Psoas muscle (tissue), 8 donors: ENCODE data around the gene YPEL2. TPM values are rescaled to one million over a fixed set of nuclear protein-coding genes. Genes with fewer than 3 reads are reported as not detected.
A peak's percentile ranks its signal among the peaks of the same experiment; 100 is the strongest.

ENCODE experiments used
- ATAC-seq, 4 donors: fragments of 200-7000 bp; cut with Tn5 transposase; one replicate each; pipeline ENCODE4 v1.9.1; 2020; ENCODE audit warnings: moderate library complexity in 3 of 4, mild to moderate bottlenecking in 2 of 4
- DNase-seq, 2 donors: peaks; one replicate each; pipeline ENCODE4 v3.0.0-alpha.2; 2020
- H3K27ac ChIP-seq: fragments of 200-600 bp; one replicate; pipeline ENCODE4 v1.8.0; 2022
- H3K27me3 ChIP-seq, 3 donors: fragments of 200-600 bp in 1 of 3; one replicate each; pipeline versions ENCODE4 v1.6.1 to v1.8.0; 2013 to 2022; ENCODE audit warnings: low read length in 2 of 3, mild to moderate bottlenecking in 2 of 3, moderate library complexity in 1 of 3; ENCODE audit not compliant: insufficient read depth in 3 of 3
- H3K36me3 ChIP-seq, 2 donors: fragments of 200-600 bp in 1 of 2; one replicate each; pipeline versions ENCODE4 v1.6.1 to v1.8.0; 2013 to 2022; ENCODE audit warnings: low read depth in 1 of 2, mild to moderate bottlenecking in 1 of 2, moderate library complexity in 1 of 2; ENCODE audit not compliant: insufficient read depth in 1 of 2
- H3K4me1 ChIP-seq: fragments of 200-600 bp; one replicate; pipeline ENCODE4 v1.8.0; 2022
- H3K4me3 ChIP-seq: fragments of 200-600 bp; one replicate; pipeline ENCODE4 v1.8.0; 2022; ENCODE audit warnings: mild to moderate bottlenecking
- H3K9me3 ChIP-seq: fragments of 200-600 bp; one replicate; pipeline ENCODE4 v1.8.0; 2022
- WGBS, 3 donors: extraction: QIAGEN DNeasy Blood & Tissue Kit; methylation state at CpG; one replicate each; pipeline versions ENCODE4 v1.1.6 to v1.1.7; 2013; 5-methylcytosine and 5-hydroxymethylcytosine counted together
- intact Hi-C, 2 donors: fragments of 100-400 bp; cut with DNase I; formaldehyde crosslinking; loops; one replicate each; pipeline versions ENCODE4 v1.11.0 to v1.14.2; 2022
- polyA plus RNA-seq, 3 donors: library from polyadenylated mRNA; stranded (reverse); fragments of 200-250 nt; gene quantifications; one replicate each; pipeline ENCODE4 v1.2.3, GENCODE V29; 2013
- total RNA-seq, 4 donors: library from RNA; stranded (reverse); fragmentation: NEBNext Ultra II Directional in 2 of 4; extraction: Animal tissue kit (Norgen Biotek cat#: 25700) in 2 of 4; gene quantifications; one replicate each; pipeline versions ENCODE4 v1.2.1 to v1.2.4, GENCODE V29; 2021 to 2023
- TF ChIP-seq, protein P1 (sequence below): fragments of 200-600 bp; IDR thresholded peaks from one replicate; pipeline ENCODE4 v1.8.0; 2022; ENCODE audit warnings: antibody characterized with exemption
- donor health status: healthy with polysubstance abuse.
- donor health status: DM: no; HTN: no; CAD: no; lungs with moderate emphysema.
- donor health status: Bipolar disorder and iron deficiency.
- donor health status: healthy.
- donor health status: DM: yes; HTN: yes; CAD: no.
- donor health status: DM: no; HTN: no; CAD: no.
- donor health status: DM: no; HTN: no; CAD: no.
- donor health status: DM: yes; HTN: yes; CAD: no.

YPEL2 gene
- total and polyA plus RNA-seq, 7 donors = 1.9 to 47.8 (median 19.9) TPM

DNA sequence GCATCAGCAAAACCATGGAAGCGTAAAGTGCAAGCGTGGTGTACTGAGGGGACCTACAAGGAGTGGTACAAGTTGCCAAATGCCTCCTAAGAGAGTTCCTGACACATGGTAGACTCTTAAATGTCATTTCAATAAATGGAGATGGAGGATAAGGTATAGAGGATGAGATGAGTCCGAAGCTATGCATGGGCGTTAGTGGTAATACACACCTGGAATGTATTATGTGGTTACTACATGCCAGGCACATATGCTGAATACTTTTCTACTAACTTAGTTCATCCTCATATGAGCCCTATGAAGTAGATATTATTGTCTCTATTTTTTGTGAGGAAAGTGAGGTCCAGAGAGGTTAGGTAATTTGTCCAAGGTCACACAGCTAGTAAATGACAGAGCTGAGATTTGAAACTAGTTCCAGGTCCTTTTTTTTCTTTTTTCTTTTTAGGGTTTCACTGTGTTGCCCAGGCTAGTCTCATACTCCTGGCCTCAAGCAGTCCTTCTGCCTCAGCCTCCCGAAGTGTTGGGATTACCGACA is 15.5 kb downstream of the YPEL2 start:
- no peaks in the 10 kb centered on the region for H3K9me3 ChIP-seq

DNA sequence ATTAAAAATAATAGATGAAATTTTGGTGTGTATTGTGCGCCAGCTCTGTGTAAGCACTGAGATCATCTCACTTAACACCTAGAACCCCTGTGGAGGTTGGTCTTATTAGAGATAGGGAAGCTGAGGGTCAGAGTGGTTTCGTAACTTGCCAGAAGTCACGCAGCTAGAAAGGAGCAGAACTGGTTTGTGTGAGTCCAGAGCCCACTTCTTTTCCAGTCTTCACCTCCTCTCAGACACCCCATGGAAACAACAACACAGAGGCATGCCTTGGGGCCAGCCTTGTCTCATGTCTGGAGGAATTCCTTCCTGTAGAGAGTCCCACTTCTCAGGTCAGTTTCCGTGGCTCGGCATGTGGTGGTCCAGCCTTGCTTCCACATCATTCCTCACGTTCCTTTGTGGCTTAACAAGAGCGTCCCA is 16.5 kb downstream of the YPEL2 start:
- 63 to 74% (median 65%) methylated on average over 7 of the region's 7 CpGs for WGBS, 3 donors
- Histone ChIP-seq H3K9me3 (no peaks in the 10 kb centered on the region), H3K36me3 (no peaks in the 10 kb centered on the region), H3K27ac (peak overlapping the region; percentile 55), H3K4me1 (peaks cover 80% of the 10 kb centered on the region), H3K4me3 (no peak overlapping the region), H3K27me3 (no peaks in the 10 kb centered on the region)
- DNase-seq = no peak
- TF ChIP-seq, protein P1, sequence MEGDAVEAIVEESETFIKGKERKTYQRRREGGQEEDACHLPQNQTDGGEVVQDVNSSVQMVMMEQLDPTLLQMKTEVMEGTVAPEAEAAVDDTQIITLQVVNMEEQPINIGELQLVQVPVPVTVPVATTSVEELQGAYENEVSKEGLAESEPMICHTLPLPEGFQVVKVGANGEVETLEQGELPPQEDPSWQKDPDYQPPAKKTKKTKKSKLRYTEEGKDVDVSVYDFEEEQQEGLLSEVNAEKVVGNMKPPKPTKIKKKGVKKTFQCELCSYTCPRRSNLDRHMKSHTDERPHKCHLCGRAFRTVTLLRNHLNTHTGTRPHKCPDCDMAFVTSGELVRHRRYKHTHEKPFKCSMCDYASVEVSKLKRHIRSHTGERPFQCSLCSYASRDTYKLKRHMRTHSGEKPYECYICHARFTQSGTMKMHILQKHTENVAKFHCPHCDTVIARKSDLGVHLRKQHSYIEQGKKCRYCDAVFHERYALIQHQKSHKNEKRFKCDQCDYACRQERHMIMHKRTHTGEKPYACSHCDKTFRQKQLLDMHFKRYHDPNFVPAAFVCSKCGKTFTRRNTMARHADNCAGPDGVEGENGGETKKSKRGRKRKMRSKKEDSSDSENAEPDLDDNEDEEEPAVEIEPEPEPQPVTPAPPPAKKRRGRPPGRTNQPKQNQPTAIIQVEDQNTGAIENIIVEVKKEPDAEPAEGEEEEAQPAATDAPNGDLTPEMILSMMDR = no peak
- ATAC-seq = no peak
- intact Hi-C loops = no loop called here

More for the DNA sequence above, 15.5 kb downstream of the YPEL2 start:
- DNase-seq = no peak
- WGBS, 3 donors = 83 to 97% (median 84%) methylated on average over 6 of the region's 6 CpGs
- Histone ChIP-seq H3K4me3 (no peak overlapping the region), H3K36me3 (no peaks in the 10 kb centered on the region), H3K27ac (peak overlapping the region; percentile 55), H3K4me1 (peaks cover 80% of the 10 kb centered on the region), H3K27me3 (no peaks in the 10 kb centered on the region)
- peak in 1 of 4 donors; percentile 8 for ATAC-seq
- intact Hi-C loops = loop anchor here in 1 of 2 donors (1.0 kb wide), 1 partner anchor 36 kb away; no protein-coding TSS in a partner anchor
- TF ChIP-seq, protein P1 = no peak

DNA sequence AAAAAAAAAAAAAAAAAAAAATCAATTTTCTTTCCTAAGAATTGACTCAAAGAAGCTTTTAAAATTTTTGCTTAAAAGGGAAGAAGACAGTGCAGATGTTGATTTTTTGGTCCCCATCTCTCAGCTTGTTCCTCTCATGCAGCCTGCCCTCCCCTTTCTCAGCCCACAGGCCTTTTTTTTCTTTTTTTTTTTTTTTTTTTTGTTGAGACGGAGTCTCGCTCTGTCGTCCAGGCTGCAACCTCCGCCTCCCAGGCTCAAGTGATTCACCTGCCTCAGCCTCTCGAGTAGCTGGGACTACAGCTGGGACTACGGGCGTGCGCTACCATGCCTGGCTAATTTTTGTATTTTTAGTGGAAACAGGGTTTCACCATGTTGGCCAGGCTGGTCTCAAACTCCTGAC is 17.7 kb downstream of the YPEL2 start:
- ATAC-seq = peak in 2 of 4 donors; percentile 25 to 33
- H3K27me3 ChIP-seq = no peaks in the 10 kb centered on the region
- no peak for DNase-seq
- peaks cover 80% of the 10 kb centered on the region for H3K4me1 ChIP-seq
- WGBS, 3 donors = 69 to 82% (median 71%) methylated on average over 8 of the region's 8 CpGs
- no peaks in the 10 kb centered on the region for H3K9me3 ChIP-seq
- TF ChIP-seq, protein P1 = no peak
- no peak overlapping the region for H3K4me3 ChIP-seq
- intact Hi-C loops = no loop called here
- peaks cover 0 to 11% of the 10 kb centered on the region in 2 donors for H3K36me3 ChIP-seq
- peak overlapping the region; percentile 78 for H3K27ac ChIP-seq

DNA sequence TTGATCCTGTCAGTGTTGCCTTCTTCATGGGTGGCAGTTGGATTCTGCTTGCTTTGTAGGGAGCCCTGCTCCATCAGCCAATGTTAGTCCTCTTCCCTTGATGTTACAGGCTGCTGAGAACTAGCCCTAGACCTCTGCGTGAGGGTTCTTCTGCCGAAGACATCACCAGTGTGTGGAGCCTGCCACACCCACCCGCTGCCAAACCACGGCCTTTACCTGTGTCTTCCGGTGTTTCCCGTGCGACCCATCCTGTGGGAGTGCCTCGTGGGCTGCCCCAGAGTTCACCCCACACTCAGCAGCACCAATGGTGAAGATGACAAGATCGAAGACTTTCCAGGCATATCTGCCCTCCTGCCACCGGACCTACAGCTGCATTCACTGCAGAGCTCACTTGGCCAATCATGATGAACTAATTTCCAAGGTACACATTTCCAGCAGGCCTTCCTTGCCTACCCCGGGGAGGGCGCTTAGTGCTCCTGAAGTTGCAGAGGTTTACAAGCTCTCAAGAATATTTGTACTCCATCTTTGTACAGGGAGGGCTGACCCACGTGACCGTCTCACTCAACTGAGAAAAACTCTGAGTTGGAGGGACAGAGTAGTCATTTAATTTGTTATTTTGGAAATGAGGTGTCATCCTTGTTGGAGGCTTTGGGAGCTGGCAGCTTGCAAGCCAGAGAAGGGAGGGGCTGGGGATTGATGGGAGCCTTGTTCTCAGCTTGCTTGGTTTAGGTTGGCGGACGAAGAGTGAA is 21.8 kb downstream of the YPEL2 start:
- TF ChIP-seq, protein P1 = no peak
- H3K27me3 ChIP-seq = no peaks in the 10 kb centered on the region
- WGBS, 3 donors = 74 to 88% (median 75%) methylated on average over 16 of the region's 16 CpGs
- H3K4me1 ChIP-seq = peaks cover 86% of the 10 kb centered on the region
- H3K4me3 ChIP-seq = no peak overlapping the region
- peak in 3 of 4 donors; percentile 25 to 72 (median 48) for ATAC-seq
- H3K36me3 ChIP-seq = peaks cover 0 to 21% of the 10 kb centered on the region in 2 donors
- H3K9me3 ChIP-seq = no peaks in the 10 kb centered on the region
- peak overlapping the region; percentile 78 for H3K27ac ChIP-seq
- intact Hi-C loops = no loop called here
- DNase-seq = no peak
